Activated CD4-positive, alpha-beta T cell treated with anti-CD3 and anti-CD28 coated beads, Interleukin-2, amount 10 ng/mL, durations not matched to agents 7 days and 5 days (primary cell): Measurements from ENCODE around the gene PCDHA13. TPM values are rescaled to one million over a fixed set of nuclear protein-coding genes. Genes with fewer than 3 reads are reported as not detected.
"Not testable (repeated sequence)": the region's sequence is repeated elsewhere in the genome, so short reads cannot be mapped to it uniquely, and the experiment has no call there.

Experiments
- CTCF ChIA-PET: fragments of 350-600 bp; sonication (Branson Sonifier 250); formaldehyde crosslinking; loops from one replicate; lab custom pipeline; 2021; ENCODE audit warnings: antibody characterized with exemption; lab: Charles Lee
- POLR2A ChIA-PET: fragments of 350-600 bp; sonication (Branson Sonifier 250); formaldehyde crosslinking; loops from one replicate; lab custom pipeline; 2021; ENCODE audit warnings: antibody characterized with exemption; lab: Charles Lee
- DNase-seq: peaks from one replicate; pipeline ENCODE4 v3.0.0-alpha.2; 2020
- H3K27ac Mint-ChIP-seq: one replicate; pipeline ENCODE4 v1.8.0; 2021; ENCODE audit warnings: mild to moderate bottlenecking, moderate library complexity, mixed read lengths
- H3K27me3 Mint-ChIP-seq: one replicate; pipeline ENCODE4 v1.8.0; 2021; ENCODE audit warnings: mixed read lengths
- H3K36me3 Mint-ChIP-seq: one replicate; pipeline ENCODE4 v1.8.0; 2021; ENCODE audit warnings: low read depth, mixed read lengths
- H3K4me1 Mint-ChIP-seq: one replicate; pipeline ENCODE4 v1.8.0; 2021; ENCODE audit warnings: mixed read lengths
- H3K4me3 Mint-ChIP-seq: one replicate; pipeline ENCODE4 v1.8.0; 2021; ENCODE audit warnings: mild to moderate bottlenecking, moderate library complexity, mixed read lengths
- H3K9me3 Mint-ChIP-seq: one replicate; pipeline ENCODE4 v1.8.0; 2021; ENCODE audit warnings: mixed read lengths
- total RNA-seq, 2 experiments: library from RNA; stranded (reverse); gene quantifications; one replicate each; pipeline ENCODE4 v1.2.3, GENCODE V29; 2021

PCDHA13 gene
- total RNA-seq, 2 experiments from 2014 or later = not detected

- no peaks in the 10 kb centered on the region for H3K27me3 Mint-ChIP-seq
- POLR2A ChIA-PET = no interaction called here
Observed at GRCh38 chr5:140857177-140857986, 24.5 kb upstream of the PCDHA13 start.

GRCh38 chr5:140857987-140858240 lies 24.0 kb upstream of the PCDHA13 start:
- H3K27ac Mint-ChIP-seq = no peak overlapping the region
- no peaks in the 10 kb centered on the region for H3K27me3 Mint-ChIP-seq
- ChIA-PET CTCF (no interaction called here), POLR2A (no interaction called here)
- no peaks in the 10 kb centered on the region for H3K4me1 Mint-ChIP-seq
- peaks cover 3% of the 10 kb centered on the region for H3K36me3 Mint-ChIP-seq
- H3K4me3 Mint-ChIP-seq = no peak overlapping the region
- DNase-seq = no peak
- peaks cover 24% of the 10 kb centered on the region for H3K9me3 Mint-ChIP-seq

More at GRCh38 chr5:140857177-140857986, 24.5 kb upstream of the PCDHA13 start:
- no peak overlapping the region for H3K27ac Mint-ChIP-seq
- peaks cover 27% of the 10 kb centered on the region for H3K9me3 Mint-ChIP-seq
- no peak for DNase-seq
- no peak overlapping the region for H3K4me3 Mint-ChIP-seq
- H3K4me1 Mint-ChIP-seq = no peaks in the 10 kb centered on the region
- H3K36me3 Mint-ChIP-seq = peaks cover 3% of the 10 kb centered on the region
- CTCF ChIA-PET = no interaction called here

- Mint-ChIP-seq H3K27ac (no peak overlapping the region), H3K4me1 (no peaks in the 10 kb centered on the region), H3K4me3 (no peak overlapping the region), H3K36me3 (no peaks in the 10 kb centered on the region), H3K9me3 (peaks cover 16% of the 10 kb centered on the region), H3K27me3 (no peaks in the 10 kb centered on the region)
- ChIA-PET POLR2A (no interaction called here), CTCF (no interaction called here)
- no peak for DNase-seq
Observed at GRCh38 chr5:140862441-140863295, 19.3 kb upstream of the PCDHA13 start.

GRCh38 chr5:140868721-140869554 lies 13.0 kb upstream of the PCDHA13 start, which contains the start of gene PCDHA11:
PCDHA11 (plus strand) TSS chr5:140868957; CDS start chr5:140869104, 147 bp downstream.
- ChIA-PET CTCF (no interaction called here), POLR2A (no interaction called here)
- no peak within 1 kb of the TSS for H3K4me3 Mint-ChIP-seq
- peak within 1 kb of the TSS; percentile 31 for H3K27ac Mint-ChIP-seq
- H3K36me3 Mint-ChIP-seq = peaks cover 2% of the 10 kb centered on the region
- no peaks in the 10 kb centered on the region for H3K27me3 Mint-ChIP-seq
- DNase-seq = no peak
- H3K4me1 Mint-ChIP-seq = no peaks in the 10 kb centered on the region
- peaks cover 16% of the 10 kb centered on the region for H3K9me3 Mint-ChIP-seq

GRCh38 chr5:140869555-140869886 lies 12.4 kb upstream of the PCDHA13 start:
- CTCF ChIA-PET = no interaction called here
- no peaks in the 10 kb centered on the region for H3K4me1 Mint-ChIP-seq
- H3K4me3 Mint-ChIP-seq = no peak overlapping the region
- DNase-seq = no peak
- peaks cover 18% of the 10 kb centered on the region for H3K9me3 Mint-ChIP-seq
- no peaks in the 10 kb centered on the region for H3K27me3 Mint-ChIP-seq
- H3K27ac Mint-ChIP-seq = peak overlapping the region; percentile 31
- H3K36me3 Mint-ChIP-seq = peaks cover 2% of the 10 kb centered on the region
- POLR2A ChIA-PET = no interaction called here

- DNase-seq = no peak
- Mint-ChIP-seq H3K4me3 (no peak overlapping the region), H3K27ac (no peak overlapping the region), H3K36me3 (peaks cover 2% of the 10 kb centered on the region), H3K4me1 (no peaks in the 10 kb centered on the region), H3K27me3 (peaks cover 2% of the 10 kb centered on the region), H3K9me3 (peaks cover 21% of the 10 kb centered on the region)
- CTCF ChIA-PET = no interaction called here
- POLR2A ChIA-PET = no interaction called here
Observed at GRCh38 chr5:140870221-140871201, 11.4 kb upstream of the PCDHA13 start.

- H3K27me3 Mint-ChIP-seq = peaks cover 2% of the 10 kb centered on the region
- no peaks in the 10 kb centered on the region for H3K4me1 Mint-ChIP-seq
- CTCF ChIA-PET = no interaction called here
- H3K27ac Mint-ChIP-seq = peak within 1 kb of the TSS; percentile 54
- POLR2A ChIA-PET = no interaction called here
- H3K4me3 Mint-ChIP-seq = peak within 1 kb of the TSS; percentile 25
- peaks cover 19% of the 10 kb centered on the region for H3K9me3 Mint-ChIP-seq
- DNase-seq = no peak
- H3K36me3 Mint-ChIP-seq = no peaks in the 10 kb centered on the region
Observed at GRCh38 chr5:140875085-140876065, 6.5 kb upstream of the PCDHA13 start, which contains the start of gene PCDHA12. PCDHA12 (plus strand) TSS chr5:140875308; CDS start chr5:140875473, 165 bp downstream.

GRCh38 chr5:140876541-140877261 lies 5.2 kb upstream of the PCDHA13 start:
- H3K4me1 Mint-ChIP-seq, CTCF ChIA-PET, H3K27me3 Mint-ChIP-seq, DNase-seq, H3K36me3 Mint-ChIP-seq, POLR2A ChIA-PET: not testable (repeated sequence)
- Mint-ChIP-seq H3K4me3 (peak overlapping the region; percentile 25), H3K9me3 (peaks cover 22% of the 10 kb centered on the region), H3K27ac (peak overlapping the region; percentile 54)

GRCh38 chr5:140877262-140877581 lies 4.7 kb upstream of the PCDHA13 start:
- ChIA-PET POLR2A (no interaction called here), CTCF (no interaction called here)
- Mint-ChIP-seq H3K4me3 (no peak overlapping the region), H3K9me3 (peaks cover 20% of the 10 kb centered on the region), H3K4me1 (no peaks in the 10 kb centered on the region), H3K27me3 (peaks cover 6% of the 10 kb centered on the region), H3K27ac (no peak overlapping the region), H3K36me3 (no peaks in the 10 kb centered on the region)
- DNase-seq = no peak

- Mint-ChIP-seq H3K36me3 (no peaks in the 10 kb centered on the region), H3K4me3 (peak overlapping the region; percentile 28), H3K9me3 (peaks cover 16% of the 10 kb centered on the region), H3K27ac (no peak overlapping the region), H3K27me3 (peaks cover 4% of the 10 kb centered on the region), H3K4me1 (no peaks in the 10 kb centered on the region)
- no peak for DNase-seq
- ChIA-PET CTCF (no interaction called here), POLR2A (no interaction called here)
Observed at GRCh38 chr5:140882591-140882899, 621 bp downstream of the PCDHA13 start.

GRCh38 chr5:140883373-140883772 lies 1.4 kb downstream of the PCDHA13 start:
- peaks cover 4% of the 10 kb centered on the region for H3K27me3 Mint-ChIP-seq
- no peak overlapping the region for H3K4me3 Mint-ChIP-seq
- peaks cover 16% of the 10 kb centered on the region for H3K9me3 Mint-ChIP-seq
- no peak for DNase-seq
- H3K4me1 Mint-ChIP-seq = no peaks in the 10 kb centered on the region
- H3K27ac Mint-ChIP-seq = no peak overlapping the region
- CTCF ChIA-PET = no interaction called here
- no peaks in the 10 kb centered on the region for H3K36me3 Mint-ChIP-seq
- POLR2A ChIA-PET = no interaction called here
